IMR-90 (cell line): ENCODE data around the gene TMBIM1. TPM values are rescaled to one million over a fixed set of nuclear protein-coding genes. Genes with fewer than 3 reads are reported as not detected.

Source experiments
- ATAC-seq: fragments of 200-7000 bp; cut with Tn5 transposase; 2 replicates; pipeline ENCODE4 v1.9.1; 2020; ENCODE audit warnings: low read depth, mild to moderate bottlenecking, moderate library complexity
- BruUV-seq: library from RNA; stranded (reverse); fragments of 400-500 nt; replicated peaks from 2 replicates; lab custom pipeline; 2021; lab: Mats Ljungman, UMichigan
- CTCF ChIA-PET: fragments of 300-600 bp; formaldehyde crosslinking; extraction: SDS; loops from one replicate; lab custom pipeline; 2021; ENCODE audit warnings: antibody characterized with exemption; lab: Yijun Ruan, JAX
- POLR2A ChIA-PET: fragments of 300-600 bp; sonication (Branson Sonifier 250); formaldehyde crosslinking; loops from one replicate; lab custom pipeline; 2022; ENCODE audit warnings: antibody characterized with exemption; ENCODE audit not compliant: unreplicated experiment; lab: Charles Lee
- DNase-seq: peaks from one replicate; pipeline ENCODE4 v3.0.0; 2013
- H2AFZ ChIP-seq: replicated peaks from 2 replicates; pipeline ENCODE3; 2013; ENCODE audit warnings: low read length, mild to moderate bottlenecking; ENCODE audit not compliant: poor library complexity
- H2AK5ac ChIP-seq: 2 replicates; pipeline ENCODE4 v1.6.1; 2013; ENCODE audit warnings: low read depth, low read length, inconsistent platforms
- H2AK9ac ChIP-seq: replicated peaks from 2 replicates; pipeline ENCODE3; 2013; ENCODE audit warnings: mild to moderate bottlenecking, low read depth, low read length, moderate library complexity; ENCODE audit not compliant: poor library complexity
- H2BK120ac ChIP-seq: 2 replicates; pipeline ENCODE4 v1.6.1; 2013; ENCODE audit warnings: low read depth, low read length, inconsistent platforms
- H2BK15ac ChIP-seq: 3 replicates; pipeline ENCODE4 v1.6.1; 2013; ENCODE audit warnings: low read depth, low read length, inconsistent platforms
- H2BK20ac ChIP-seq: 2 replicates; pipeline ENCODE4 v1.6.1; 2013; ENCODE audit warnings: low read depth, mild to moderate bottlenecking, inconsistent platforms, low read length, moderate library complexity
- H2BK5ac ChIP-seq: 2 replicates; pipeline ENCODE4 v1.6.1; 2013; ENCODE audit warnings: mild to moderate bottlenecking, low read depth, low read length, inconsistent platforms; ENCODE audit not compliant: poor library complexity, severe bottlenecking
- H3K14ac ChIP-seq: replicated peaks from 2 replicates; pipeline ENCODE4 v1.6.1; 2013; ENCODE audit warnings: low read depth, low read length, inconsistent platforms
- H3K18ac ChIP-seq: 2 replicates; pipeline ENCODE4 v1.6.1; 2013; ENCODE audit warnings: low read depth, low read length, control low read depth
- H3K23ac ChIP-seq: 2 replicates; pipeline ENCODE4 v1.6.1; 2013; ENCODE audit warnings: low read depth, low read length, inconsistent platforms
- H3K27ac ChIP-seq: 2 replicates; pipeline ENCODE4 v1.5.1; 2013; ENCODE audit warnings: mild to moderate bottlenecking, control low read depth, low read length; ENCODE audit not compliant: insufficient read depth
- H3K27me3 ChIP-seq: 2 replicates; pipeline ENCODE4 v1.6.1; 2013; ENCODE audit warnings: low read length; ENCODE audit not compliant: control insufficient read depth, insufficient read depth
- H3K36me3 ChIP-seq: 2 replicates; pipeline ENCODE4 v1.6.1; 2013; ENCODE audit warnings: low read length, mixed read lengths; ENCODE audit not compliant: control insufficient read depth, insufficient read depth
- H3K4ac ChIP-seq: 2 replicates; pipeline ENCODE4 v1.6.1; 2013; ENCODE audit warnings: low read depth, low read length, inconsistent platforms
- H3K4me1 ChIP-seq: 2 replicates; pipeline ENCODE4 v1.6.1; 2013; ENCODE audit warnings: low read length, mixed read lengths; ENCODE audit not compliant: control insufficient read depth, insufficient read depth
- H3K4me2 ChIP-seq: 2 replicates; pipeline ENCODE4 v1.6.1; 2013; ENCODE audit warnings: low read depth, mild to moderate bottlenecking, control low read depth, low read length, moderate library complexity
- H3K4me3 ChIP-seq: 2 replicates; pipeline ENCODE4 v1.5.1; 2013; ENCODE audit warnings: low read depth, mild to moderate bottlenecking, control low read depth, low read length, moderate library complexity; ENCODE audit not compliant: insufficient read depth
- H3K56ac ChIP-seq: 2 replicates; pipeline ENCODE4 v1.6.1; 2013; ENCODE audit warnings: low read length, inconsistent platforms; ENCODE audit not compliant: insufficient read depth; ENCODE audit errors: extremely low read depth
- H3K79me1 ChIP-seq, 2 experiments: 2 replicates each; pipeline ENCODE4 v1.6.1; 2013; ENCODE audit warnings: low read length in 2 of 2, inconsistent platforms in 1 of 2, low read depth in 1 of 2
- H3K9ac ChIP-seq: 2 replicates; pipeline ENCODE4 v1.6.1; 2013; ENCODE audit warnings: low read depth, low read length, control low read depth
- H3K9me1 ChIP-seq: 2 replicates; pipeline ENCODE4 v1.6.1; 2013; ENCODE audit warnings: low read length, inconsistent platforms; ENCODE audit not compliant: insufficient read depth
- H3K9me3 ChIP-seq: 2 replicates; pipeline ENCODE4 v1.6.1; 2013; ENCODE audit warnings: low read length; ENCODE audit not compliant: control insufficient read depth, insufficient read depth
- H4K20me1 ChIP-seq: 2 replicates; pipeline ENCODE4 v1.6.1; 2013; ENCODE audit warnings: low read length, inconsistent platforms; ENCODE audit not compliant: insufficient read depth
- H4K5ac ChIP-seq: 2 replicates; pipeline ENCODE4 v1.6.1; 2013; ENCODE audit warnings: mild to moderate bottlenecking, low read depth, low read length, control low read depth
- H4K8ac ChIP-seq, 2 experiments: 2 replicates each; pipeline ENCODE4 v1.6.1; 2013; ENCODE audit warnings: low read depth in 2 of 2, low read length in 2 of 2, control low read depth in 1 of 2, inconsistent platforms in 1 of 2
- H4K91ac ChIP-seq: 2 replicates; pipeline ENCODE4 v1.6.1; 2013; ENCODE audit warnings: low read depth, low read length, inconsistent platforms; ENCODE audit not compliant: insufficient read depth
- BHLHE40 ChIP-seq: fragments of 150-350 bp; IDR thresholded peaks from 2 replicates; pipeline ENCODE4 v1.6.1; 2016; ENCODE audit warnings: mild to moderate bottlenecking, low read depth, low read length
- CEBPB ChIP-seq: IDR thresholded peaks from 2 replicates; pipeline ENCODE4 v1.6.1; 2012; ENCODE audit warnings: low read depth, low read length, improper control_type of control experiment
- CHD1 ChIP-seq: IDR thresholded peaks from 2 replicates; pipeline ENCODE4 v1.6.1; 2012; ENCODE audit warnings: low read depth, low read length, improper control_type of control experiment
- FOS ChIP-seq: fragments of 150-350 bp; IDR thresholded peaks from 2 replicates; pipeline ENCODE4 v1.6.1; 2016; ENCODE audit warnings: low read depth, low read length
- MAFK ChIP-seq: IDR thresholded peaks from 2 replicates; pipeline ENCODE4 v1.6.1; 2012; ENCODE audit warnings: low read depth, low read length, improper control_type of control experiment
- MAZ ChIP-seq: IDR thresholded peaks from 2 replicates; pipeline ENCODE4 v1.6.1; 2012; ENCODE audit warnings: low read depth, mild to moderate bottlenecking, low read length, improper control_type of control experiment, moderate library complexity, borderline replicate concordance
- MXI1 ChIP-seq: IDR thresholded peaks from 2 replicates; pipeline ENCODE4 v1.6.1; 2012; ENCODE audit warnings: low read depth, mild to moderate bottlenecking, low read length, moderate library complexity, borderline replicate concordance
- NFE2L2 ChIP-seq: fragments of 150-350 bp; IDR thresholded peaks from 2 replicates; pipeline ENCODE4 v1.6.1; 2016; ENCODE audit warnings: low read depth, mild to moderate bottlenecking, low read length
- POLR2A ChIP-seq: IDR thresholded peaks from 2 replicates; pipeline ENCODE4 v1.6.1; 2012; ENCODE audit warnings: mild to moderate bottlenecking, low read depth, low read length
- RAD21 ChIP-seq: IDR thresholded peaks from 2 replicates; pipeline ENCODE4 v1.6.1; 2012; ENCODE audit warnings: low read length, improper control_type of control experiment
- RCOR1 ChIP-seq: IDR thresholded peaks from 2 replicates; pipeline ENCODE4 v1.6.1; 2012; ENCODE audit warnings: mild to moderate bottlenecking, low read length, improper control_type of control experiment; ENCODE audit not compliant: insufficient replicate concordance
- RFX5 ChIP-seq: IDR thresholded peaks from 2 replicates; pipeline ENCODE4 v1.8.0; 2012; ENCODE audit warnings: low read depth, mild to moderate bottlenecking, low read length, moderate library complexity
- SMC3 ChIP-seq: fragments of 150-350 bp; IDR thresholded peaks from 2 replicates; pipeline ENCODE4 v1.6.1; 2016; ENCODE audit warnings: low read depth, mild to moderate bottlenecking, antibody characterized with exemption, low read length, moderate library complexity
- whole genome bisulfite sequencing, 2 experiments: methylation state at CpG; one replicate each; pipeline versions ENCODE4 v1.1.5 to v1.1.7; 2013; ENCODE audit warnings: missing lambda C conversion rate in 2 of 2; ENCODE audit not compliant: insufficient read length in 1 of 2; ENCODE audit errors: extremely low coverage in 2 of 2; 5-methylcytosine and 5-hydroxymethylcytosine counted together
- dilution Hi-C: fragments of 300-500 bp; cut with HindIII; formaldehyde crosslinking; loops from one replicate; pipeline ENCODE4 v1.14.3; 2018; ENCODE audit warnings: low sequenced_read_pairs; ENCODE audit not compliant: unreplicated experiment
- in situ Hi-C: fragments of 300-500 bp; cut with MboI; formaldehyde crosslinking; loops from 3 replicates; pipeline ENCODE4 v1.14.3; 2019; ENCODE audit warnings: low sequenced_read_pairs, inconsistent platforms, mixed read lengths
- intact Hi-C: fragments of 100-400 bp; cut with micrococcal nuclease; formaldehyde crosslinking; loops from 2 replicates; pipeline ENCODE4 v1.10.0; 2022
- polyA plus RNA-seq, 3 experiments: library from polyadenylated mRNA; depleted of rRNA; stranded (reverse); fragments of >200 nt; gene quantifications; 2 replicates each; pipeline ENCODE4 v1.2.3, GENCODE V29; 2012; ENCODE audit warnings: low replicate concordance in 1 of 3
- total RNA-seq: library from RNA; depleted of rRNA; stranded (reverse); fragments of >200 nt; gene quantifications from 2 replicates; pipeline ENCODE4 v1.2.3, GENCODE V29; 2012
- TF ChIP-seq, protein P1 (sequence below): conservative IDR thresholded peaks from 2 replicates; pipeline ENCODE4 v1.5.1; 2012; ENCODE audit warnings: mild to moderate bottlenecking, low read depth, low read length, improper control_type of control experiment
- TF ChIP-seq, protein P2 (sequence below): fragments of 150-350 bp; IDR thresholded peaks from 2 replicates; pipeline ENCODE4 v1.6.1; 2017; ENCODE audit warnings: mild to moderate bottlenecking, antibody characterized with exemption, low read length, low read depth
- TF ChIP-seq, protein P3 (sequence below): fragments of 150-350 bp; IDR thresholded peaks from 2 replicates; pipeline ENCODE4 v1.6.1; 2016; ENCODE audit warnings: low read depth, mild to moderate bottlenecking, low read length, moderate library complexity, borderline replicate concordance

The TMBIM1 gene
- total and polyA plus RNA-seq, 2 of the 4 experiments (the other 2 are of a cell fraction) = 84.6 to 102 TPM

DNA sequence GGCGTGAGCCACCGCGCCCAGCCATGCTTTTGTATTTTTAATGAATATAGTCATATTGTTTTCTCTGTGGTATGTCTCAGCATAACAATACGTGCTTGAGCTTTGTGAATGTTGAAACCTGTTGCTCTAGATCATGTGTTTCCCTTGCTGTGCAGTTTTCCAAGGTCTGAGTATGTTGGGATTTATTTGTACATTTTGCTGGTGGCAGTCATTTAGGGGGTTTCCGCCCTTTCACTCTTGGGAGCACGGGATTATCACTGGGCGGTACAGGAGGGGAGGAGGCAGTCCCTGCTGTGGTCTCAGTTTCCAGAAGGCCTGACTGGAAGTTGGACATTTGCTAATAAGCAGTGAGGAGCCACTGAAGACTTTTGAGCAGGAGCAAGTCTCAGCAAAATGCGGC is 39.4 kb upstream of the TMBIM1 start:
- TF ChIP-seq SMC3 (no peak), CHD1 (no peak), MXI1 (no peak), MAFK (no peak), CEBPB (no peak), NFE2L2 (no peak), MAZ (no peak), RFX5 (no peak), RAD21 (no peak), RCOR1 (no peak), FOS (no peak), BHLHE40 (no peak), POLR2A (no peak)
- TF ChIP-seq, protein P1, sequence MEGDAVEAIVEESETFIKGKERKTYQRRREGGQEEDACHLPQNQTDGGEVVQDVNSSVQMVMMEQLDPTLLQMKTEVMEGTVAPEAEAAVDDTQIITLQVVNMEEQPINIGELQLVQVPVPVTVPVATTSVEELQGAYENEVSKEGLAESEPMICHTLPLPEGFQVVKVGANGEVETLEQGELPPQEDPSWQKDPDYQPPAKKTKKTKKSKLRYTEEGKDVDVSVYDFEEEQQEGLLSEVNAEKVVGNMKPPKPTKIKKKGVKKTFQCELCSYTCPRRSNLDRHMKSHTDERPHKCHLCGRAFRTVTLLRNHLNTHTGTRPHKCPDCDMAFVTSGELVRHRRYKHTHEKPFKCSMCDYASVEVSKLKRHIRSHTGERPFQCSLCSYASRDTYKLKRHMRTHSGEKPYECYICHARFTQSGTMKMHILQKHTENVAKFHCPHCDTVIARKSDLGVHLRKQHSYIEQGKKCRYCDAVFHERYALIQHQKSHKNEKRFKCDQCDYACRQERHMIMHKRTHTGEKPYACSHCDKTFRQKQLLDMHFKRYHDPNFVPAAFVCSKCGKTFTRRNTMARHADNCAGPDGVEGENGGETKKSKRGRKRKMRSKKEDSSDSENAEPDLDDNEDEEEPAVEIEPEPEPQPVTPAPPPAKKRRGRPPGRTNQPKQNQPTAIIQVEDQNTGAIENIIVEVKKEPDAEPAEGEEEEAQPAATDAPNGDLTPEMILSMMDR = no peak
- TF ChIP-seq, protein P2, sequence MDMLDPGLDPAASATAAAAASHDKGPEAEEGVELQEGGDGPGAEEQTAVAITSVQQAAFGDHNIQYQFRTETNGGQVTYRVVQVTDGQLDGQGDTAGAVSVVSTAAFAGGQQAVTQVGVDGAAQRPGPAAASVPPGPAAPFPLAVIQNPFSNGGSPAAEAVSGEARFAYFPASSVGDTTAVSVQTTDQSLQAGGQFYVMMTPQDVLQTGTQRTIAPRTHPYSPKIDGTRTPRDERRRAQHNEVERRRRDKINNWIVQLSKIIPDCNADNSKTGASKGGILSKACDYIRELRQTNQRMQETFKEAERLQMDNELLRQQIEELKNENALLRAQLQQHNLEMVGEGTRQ = no peak
- TF ChIP-seq, protein P3, sequence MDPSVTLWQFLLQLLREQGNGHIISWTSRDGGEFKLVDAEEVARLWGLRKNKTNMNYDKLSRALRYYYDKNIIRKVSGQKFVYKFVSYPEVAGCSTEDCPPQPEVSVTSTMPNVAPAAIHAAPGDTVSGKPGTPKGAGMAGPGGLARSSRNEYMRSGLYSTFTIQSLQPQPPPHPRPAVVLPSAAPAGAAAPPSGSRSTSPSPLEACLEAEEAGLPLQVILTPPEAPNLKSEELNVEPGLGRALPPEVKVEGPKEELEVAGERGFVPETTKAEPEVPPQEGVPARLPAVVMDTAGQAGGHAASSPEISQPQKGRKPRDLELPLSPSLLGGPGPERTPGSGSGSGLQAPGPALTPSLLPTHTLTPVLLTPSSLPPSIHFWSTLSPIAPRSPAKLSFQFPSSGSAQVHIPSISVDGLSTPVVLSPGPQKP = no peak
- dilution Hi-C loops (no loop called here), intact Hi-C loops (no loop called here)

More for the DNA sequence above, 39.4 kb upstream of the TMBIM1 start:
- no peak overlapping the region for H2BK15ac ChIP-seq
- H2BK5ac ChIP-seq = no peak overlapping the region
- H3K27me3 ChIP-seq = no peaks in the 10 kb centered on the region
- H3K27ac ChIP-seq = no peak overlapping the region
- H4K20me1 ChIP-seq = no peaks in the 10 kb centered on the region
- H3K23ac ChIP-seq = no peak overlapping the region
- no peak overlapping the region for H2BK20ac ChIP-seq
- in situ Hi-C loops = no loop called here
- no peaks in the 10 kb centered on the region for H3K9me3 ChIP-seq
- no peak overlapping the region for H3K56ac ChIP-seq
- peak overlapping the region; percentile 72 for H2AK9ac ChIP-seq
- peak overlapping the region; percentile 23 for H2AFZ ChIP-seq
- CTCF ChIA-PET = no interaction called here
- H2AK5ac ChIP-seq = no peak overlapping the region
- DNase-seq (no peak), ATAC-seq (no peak)
- no peak overlapping the region for H3K18ac ChIP-seq
- H3K14ac ChIP-seq = no peak overlapping the region
- peaks cover 7% of the 10 kb centered on the region for H3K4me1 ChIP-seq
- H4K8ac ChIP-seq = no peak overlapping the region
- H2BK120ac ChIP-seq = no peak overlapping the region
- no peak overlapping the region for H3K4me2 ChIP-seq
- 87% methylated on average over 3 of the region's 8 CpGs; no CpG with 5 or more reads in 1 of the 2 experiments for WGBS, 2 experiments
- no TSS peak for BruUV-seq
- POLR2A ChIA-PET = no interaction called here
- no peak overlapping the region for H4K91ac ChIP-seq
- H3K4ac ChIP-seq = no peak overlapping the region
- no peaks in the 10 kb centered on the region for H3K79me1 ChIP-seq
- no peak overlapping the region for H4K5ac ChIP-seq
- H3K9me1 ChIP-seq = peaks cover 10% of the 10 kb centered on the region
- H3K4me3 ChIP-seq = no peak overlapping the region
- H3K36me3 ChIP-seq = no peaks in the 10 kb centered on the region; the same call in 1 of the 2 replicates
- H3K9ac ChIP-seq = no peak overlapping the region
